GM21360 (cell line): ENCODE results near the gene APOBEC4.

Experiments used
- ATAC-seq: cut with Tn5 transposase; IDR thresholded peaks from one replicate; pipeline ENCODE4 v1.9.1; 2021; ENCODE audit warnings: mild to moderate bottlenecking, moderate library complexity; ENCODE audit not compliant: unreplicated experiment

APOBEC4 gene

DNA sequence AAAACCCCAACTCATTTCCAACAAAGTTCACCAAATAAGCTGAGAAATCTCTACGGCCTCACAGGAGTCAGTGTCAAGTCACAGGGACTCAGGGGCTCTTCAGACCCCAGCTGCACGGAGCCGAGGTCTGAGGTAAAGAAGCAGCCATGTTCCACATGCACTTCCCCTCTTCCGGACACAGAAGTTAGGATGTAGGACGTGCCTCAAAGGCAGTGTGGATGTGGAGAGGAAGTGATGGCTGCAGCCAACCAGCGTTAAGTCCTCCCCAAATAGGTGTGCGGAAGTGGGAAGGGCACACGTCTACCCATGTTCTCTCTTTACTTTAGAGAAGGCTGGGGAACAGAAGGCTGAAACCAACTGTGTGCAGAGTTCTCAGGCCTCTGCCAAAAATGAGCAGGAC, 48.3 kb downstream of the APOBEC4 start:
- ATAC-seq = no peak

- no peak for ATAC-seq
Observed at GRCh38 chr1:183604038-183604808, 48.9 kb downstream of the APOBEC4 start.

DNA sequence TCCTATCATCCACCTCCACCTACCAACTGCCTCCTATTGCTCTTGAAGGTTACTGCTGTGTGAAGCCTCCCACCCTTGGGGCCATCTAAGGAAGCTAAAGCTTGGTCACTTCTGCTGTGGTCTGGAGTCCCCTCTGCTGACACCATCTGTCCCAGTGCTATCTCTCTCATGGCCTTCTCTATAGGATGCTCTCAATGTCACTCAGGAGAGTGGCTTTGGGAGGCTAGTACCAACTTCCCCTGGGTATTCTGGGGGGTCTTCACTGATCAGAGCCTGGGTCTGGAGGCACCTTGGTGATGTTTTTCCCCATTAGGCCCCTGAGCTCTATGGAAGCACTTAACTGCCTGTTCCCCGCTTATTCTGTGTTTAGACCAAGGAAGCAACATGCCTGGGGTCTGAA, 50.6 kb downstream of the APOBEC4 start:
- no peak for ATAC-seq

DNA sequence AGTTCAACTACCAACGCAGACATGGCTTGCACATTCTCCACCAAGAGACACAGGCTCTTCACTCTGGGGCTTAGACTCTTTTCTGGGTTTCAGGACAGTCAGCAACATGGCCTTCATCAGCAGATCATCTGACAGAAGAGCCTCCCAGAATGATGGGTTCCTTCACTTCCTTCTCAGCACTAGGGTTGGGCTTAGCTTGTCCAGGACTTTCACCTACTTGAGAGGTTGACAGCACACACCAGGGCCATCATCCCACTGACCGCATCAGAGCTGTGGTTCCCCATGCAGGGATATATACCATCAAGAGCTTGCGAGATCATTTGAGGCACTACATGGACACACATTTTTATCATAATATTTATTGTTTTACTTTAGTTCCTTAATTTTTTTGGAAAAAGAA, 52.5 kb downstream of the APOBEC4 start:
- no peak for ATAC-seq

- no peak for ATAC-seq
Observed at GRCh38 chr1:183600136-183600535, 53.0 kb downstream of the APOBEC4 start.

DNA sequence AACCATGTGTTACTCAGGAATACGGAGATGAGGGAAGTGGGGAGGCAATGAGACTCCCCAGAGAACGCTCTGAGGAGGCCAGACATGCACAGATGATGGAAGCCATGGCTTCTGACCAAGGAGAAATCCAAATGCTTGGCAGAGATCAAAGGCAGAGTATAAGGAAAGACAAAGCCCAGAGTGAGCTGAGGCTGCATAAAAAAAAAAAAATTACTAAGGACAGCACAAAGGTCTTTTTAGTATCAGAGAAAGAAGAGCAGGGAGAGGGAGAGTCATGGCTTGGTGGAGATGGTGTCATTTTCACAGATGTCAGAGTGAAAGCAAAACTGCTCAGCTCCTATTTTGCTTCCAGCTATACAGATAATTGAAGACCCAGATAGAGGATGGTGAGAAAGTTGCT, 54.7 kb downstream of the APOBEC4 start:
- ATAC-seq = peak; percentile 64

DNA sequence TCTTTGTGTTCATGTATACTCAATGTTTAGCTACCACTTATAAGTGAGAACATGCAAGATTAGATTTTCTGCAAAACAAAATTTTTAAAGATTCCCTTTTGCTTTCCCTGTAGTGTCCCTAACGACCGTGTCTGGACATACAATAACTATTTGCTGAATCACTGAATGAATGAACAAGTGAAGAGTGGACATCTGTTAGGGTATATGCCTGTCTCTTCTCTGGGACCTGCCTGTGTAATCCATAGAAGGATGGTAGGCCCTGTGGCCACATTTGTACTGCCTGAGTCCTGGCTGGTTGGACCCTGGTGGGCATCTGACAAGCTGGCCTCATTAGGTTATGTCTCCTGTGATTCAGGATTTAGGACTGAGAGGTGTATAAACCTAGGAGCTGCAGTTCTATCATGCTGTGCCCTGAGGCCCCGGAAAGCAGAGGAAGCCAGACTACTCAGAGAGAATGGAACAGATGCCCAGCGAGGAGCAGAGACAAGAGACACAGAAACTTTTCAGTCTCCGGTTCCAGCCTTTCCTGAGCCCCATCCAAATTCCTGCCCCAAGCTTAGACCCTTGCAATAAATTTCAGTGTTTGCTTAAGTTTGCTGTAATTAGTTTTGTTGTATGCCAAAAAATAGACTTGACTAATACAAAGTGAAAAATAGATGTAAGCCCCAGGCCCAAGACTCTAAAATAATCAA, 55.3 kb downstream of the APOBEC4 start:
- no peak for ATAC-seq

DNA sequence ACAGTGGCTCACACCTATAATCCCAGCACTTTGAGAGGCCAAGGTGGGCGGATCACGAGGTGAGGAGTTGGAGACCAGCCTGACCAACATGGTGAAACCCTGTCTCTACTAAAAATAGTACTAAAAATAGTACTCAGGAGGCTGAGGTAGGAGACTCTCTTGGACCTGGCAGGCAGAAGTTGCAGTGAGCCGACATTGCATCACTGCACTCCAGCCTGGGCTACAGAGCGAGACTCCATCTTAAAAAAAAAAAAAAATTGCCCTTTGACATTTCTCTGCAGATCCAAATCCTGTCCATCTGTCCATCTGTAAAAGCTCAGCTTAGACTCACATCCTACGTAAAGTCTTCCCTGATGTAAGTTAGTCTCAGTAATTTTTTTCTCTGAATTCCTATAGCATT, 56.6 kb downstream of the APOBEC4 start:
- no peak for ATAC-seq
